ENCODE measurements around the gene GABBR2. TPM values are rescaled to one million over a fixed set of nuclear protein-coding genes. Genes with fewer than 3 reads are reported as not detected.

GABBR2 gene
- total and polyA plus RNA-seq, 2 of the 8 experiments (the other 6 are each of a cell fraction or from before 2014, with no cell fraction given) = 0.50 to 1.2 TPM

DNA sequence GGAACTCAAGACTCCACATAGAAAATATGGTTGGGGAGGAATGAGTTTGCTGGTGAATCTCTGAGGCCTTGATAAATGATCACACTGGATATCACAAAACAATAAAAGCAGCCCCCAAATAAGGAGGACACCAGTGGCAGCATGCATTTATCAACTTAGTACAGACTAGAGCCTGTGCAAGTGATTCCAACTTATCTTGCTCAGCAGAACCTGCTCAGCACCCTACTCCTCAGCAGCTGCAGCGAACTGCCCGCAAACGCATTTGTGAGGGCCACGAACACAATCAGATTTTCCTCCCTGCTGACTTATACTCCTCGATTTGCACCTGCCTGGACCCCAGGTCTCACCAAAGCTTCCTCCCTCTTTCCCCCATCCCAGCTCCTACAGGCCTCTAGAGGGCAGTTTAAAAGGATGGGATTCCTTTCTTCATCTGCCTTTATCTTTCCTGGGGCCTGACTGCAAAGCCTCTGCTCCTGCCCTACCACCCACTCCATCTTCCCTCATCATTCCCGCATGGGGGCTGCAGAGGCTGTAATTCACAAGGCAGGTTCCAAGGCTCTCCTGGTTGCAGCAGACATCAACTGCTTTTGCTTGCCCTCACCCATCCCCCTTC lies 46.4 kb upstream of the GABBR2 start:
- Histone ChIP-seq H3K56ac (replicated peaks; ENCODE audit: insufficient read length, low read depth, low read length) (no peak overlapping the region), H4K91ac (replicated peaks; ENCODE audit: insufficient read length, low read length) (no peak overlapping the region), H3K27ac (ENCODE audit: low read depth, low read length) (no peak overlapping the region), H2AFZ (ENCODE audit: low read length) (no peak overlapping the region), H3K79me1 (ENCODE audit: low read depth, low read length) (no peaks in the 10 kb centered on the region), H2AK5ac (ENCODE audit: low read depth, low read length) (no peak overlapping the region), H3K4me3 (ENCODE audit: extremely low read depth in 1 of 4, insufficient read depth in 2 of 4, low read depth in 3 of 4, low read length in 4 of 4) (no peak overlapping the region), H3K9ac (replicated peaks in 1 of 4; ENCODE audit: extremely low read depth in 1 of 4, low read depth in 3 of 4, low read length in 3 of 4) (no peak overlapping the region), H3K18ac (ENCODE audit: extremely low read depth, low read length) (no peak overlapping the region), H3K27me3 (replicated peaks in 1 of 4; ENCODE audit: control insufficient read depth in 3 of 4, extremely low read depth in 1 of 4, insufficient read depth in 3 of 4, low read length in 3 of 4) (no peaks in the 10 kb centered on the region), H3K9me3 (ENCODE audit: insufficient read depth in 2 of 2, low read depth in 1 of 2, low read length in 1 of 2) (peaks cover 0 to 8% of the 10 kb centered on the region in 2 experiments; a peak in 3 of 4 replicates), H3K23ac (ENCODE audit: insufficient read length) (no peak overlapping the region), H4K8ac (ENCODE audit: extremely low read depth, insufficient read depth, low read length) (no peak overlapping the region), H3K36me3 (ENCODE audit: control insufficient read depth in 2 of 4, insufficient read depth in 4 of 4, low read length in 3 of 4) (peaks cover 5 to 49% (median 35%) of the 10 kb centered on the region in 4 experiments), H3K4me1 (replicated peaks in 1 of 4; ENCODE audit: control insufficient read depth in 3 of 4, insufficient read depth in 4 of 4, low read length in 3 of 4) (no peaks in the 10 kb centered on the region), H3K14ac (ENCODE audit: insufficient read length) (no peak overlapping the region), H2BK15ac (ENCODE audit: low read length) (no peak overlapping the region), H4K5ac (ENCODE audit: insufficient read length, low read depth, low read length) (no peak overlapping the region), H2BK20ac (ENCODE audit: low read length) (no peak overlapping the region), H3K4me2 (ENCODE audit: insufficient read depth in 1 of 2, low read depth in 2 of 2, low read length in 2 of 2) (no peak overlapping the region), H2BK12ac (ENCODE audit: low read depth, low read length) (no peak overlapping the region), H4K20me1 (replicated peaks in 1 of 2; ENCODE audit: control insufficient read depth in 1 of 2, insufficient read depth in 2 of 2, low read length in 2 of 2) (peaks cover 0 to 2% of the 10 kb centered on the region in 2 experiments), H3K23me2 (ENCODE audit: low read depth, low read length) (no peaks in the 10 kb centered on the region), H2BK5ac (ENCODE audit: low read depth, low read length) (no peak overlapping the region), H3K4ac (replicated peaks; ENCODE audit: insufficient read length, low read depth, low read length) (no peak overlapping the region), H3K79me2 (ENCODE audit: control insufficient read depth in 1 of 2, insufficient read depth in 2 of 2, low read length in 2 of 2) (no peaks in the 10 kb centered on the region), H2BK120ac (replicated peaks; ENCODE audit: low read depth, low read length) (no peak overlapping the region)
- no peak for TF ChIP-seq TAF1 (IDR thresholded peaks at IDR 0.05; ENCODE audit: low read depth, low read length)
- TF ChIP-seq, protein P1, sequence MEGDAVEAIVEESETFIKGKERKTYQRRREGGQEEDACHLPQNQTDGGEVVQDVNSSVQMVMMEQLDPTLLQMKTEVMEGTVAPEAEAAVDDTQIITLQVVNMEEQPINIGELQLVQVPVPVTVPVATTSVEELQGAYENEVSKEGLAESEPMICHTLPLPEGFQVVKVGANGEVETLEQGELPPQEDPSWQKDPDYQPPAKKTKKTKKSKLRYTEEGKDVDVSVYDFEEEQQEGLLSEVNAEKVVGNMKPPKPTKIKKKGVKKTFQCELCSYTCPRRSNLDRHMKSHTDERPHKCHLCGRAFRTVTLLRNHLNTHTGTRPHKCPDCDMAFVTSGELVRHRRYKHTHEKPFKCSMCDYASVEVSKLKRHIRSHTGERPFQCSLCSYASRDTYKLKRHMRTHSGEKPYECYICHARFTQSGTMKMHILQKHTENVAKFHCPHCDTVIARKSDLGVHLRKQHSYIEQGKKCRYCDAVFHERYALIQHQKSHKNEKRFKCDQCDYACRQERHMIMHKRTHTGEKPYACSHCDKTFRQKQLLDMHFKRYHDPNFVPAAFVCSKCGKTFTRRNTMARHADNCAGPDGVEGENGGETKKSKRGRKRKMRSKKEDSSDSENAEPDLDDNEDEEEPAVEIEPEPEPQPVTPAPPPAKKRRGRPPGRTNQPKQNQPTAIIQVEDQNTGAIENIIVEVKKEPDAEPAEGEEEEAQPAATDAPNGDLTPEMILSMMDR (IDR thresholded peaks at IDR 0.05; ENCODE audit: control extremely low read depth in 1 of 3, insufficient read depth in 1 of 3, low read depth in 1 of 3, low read length in 3 of 3) = peak in 2 of 3 experiments; percentile 12 to 39; a peak in 2 of 4 replicates
- DNase-seq (ENCODE audit: low read depth in 1 of 2, low spot score in 2 of 2) (no peak), FAIRE-seq (no peak)
- CTCF ChIA-PET (ENCODE audit: partially characterized antibody) = interaction anchor here (1.1 to 3.7 kb wide), 4 partner anchors 20 to 439 kb away, joined by 3 to 22 read pairs (median 5); no protein-coding TSS in a partner anchor
- POLR2A ChIA-PET (ENCODE audit: partially characterized antibody) = no interaction called here
- 95% methylated on average over 6 of the region's 6 CpGs; no CpG with 5 or more reads in 1 of the 2 experiments for WGBS, 2 experiments (ENCODE audit: extremely low coverage in 1 of 2, insufficient coverage in 1 of 2, insufficient read length in 1 of 2, insufficient replicate concordance in 2 of 2, low coverage in 1 of 2, low lambda C conversion rate in 2 of 2, missing lambda C conversion rate in 1 of 2)

All from H1 (cell line).